HG02870 (cell line): ENCODE measurements around the gene CRHR2.
"Not testable (repeated sequence)": the region's sequence is repeated elsewhere in the genome, so short reads cannot be mapped to it uniquely, and the experiment has no call there.

ENCODE experiments used
- ATAC-seq: cut with Tn5 transposase; IDR thresholded peaks from one replicate; pipeline ENCODE4 v1.9.1; 2021; ENCODE audit warnings: mild to moderate bottlenecking, moderate library complexity; ENCODE audit not compliant: unreplicated experiment

CRHR2 gene

DNA sequence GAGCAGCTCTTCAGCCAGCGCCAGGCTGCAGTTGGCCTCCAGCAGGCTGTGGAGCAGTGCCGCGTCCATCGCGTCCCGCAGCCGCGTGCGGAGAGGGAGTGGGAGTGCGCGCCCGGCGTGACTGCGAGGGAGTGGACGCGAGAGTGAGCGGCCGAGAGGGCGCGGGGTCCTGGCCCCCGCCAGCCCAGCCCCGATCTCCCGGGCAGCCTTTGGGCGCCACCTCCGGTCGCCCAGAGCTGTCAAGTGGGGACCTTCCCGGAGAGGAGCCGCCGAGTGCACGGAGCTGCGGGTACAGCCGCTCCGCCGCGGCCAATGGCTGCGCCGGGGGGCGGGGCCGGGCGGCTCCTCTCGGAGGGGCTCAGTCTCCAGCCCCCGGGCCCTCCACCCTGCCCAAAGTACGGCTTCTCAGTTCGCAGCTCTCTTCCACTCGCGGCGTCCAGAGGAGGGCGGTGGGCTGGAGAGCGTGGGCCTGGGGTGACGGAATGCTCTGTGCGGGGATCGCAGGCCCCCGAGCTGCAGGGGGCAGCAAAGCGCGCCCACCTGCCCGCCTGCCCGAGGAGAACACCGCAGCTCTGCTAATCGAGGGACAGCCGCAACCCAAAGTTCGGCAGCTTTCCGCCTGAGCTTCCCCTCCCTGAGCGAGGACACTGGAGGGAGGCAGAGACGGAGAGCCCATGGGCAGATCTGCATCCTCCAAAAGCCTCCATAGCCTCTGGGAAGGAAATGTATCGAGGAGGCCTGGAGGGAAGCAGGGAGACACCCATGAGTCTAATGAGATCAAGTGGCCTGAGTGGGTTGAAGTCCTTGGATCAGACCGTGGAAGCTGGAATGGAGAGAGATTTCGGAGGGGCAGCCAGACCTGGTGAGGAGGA, at the start of gene CRHR2:
Gene CRHR2, minus strand, starts transcription at position 245 of the 872 bp plus-strand sequence. Its CDS starts 176 bp downstream, at position 69.
- no peak for ATAC-seq

DNA sequence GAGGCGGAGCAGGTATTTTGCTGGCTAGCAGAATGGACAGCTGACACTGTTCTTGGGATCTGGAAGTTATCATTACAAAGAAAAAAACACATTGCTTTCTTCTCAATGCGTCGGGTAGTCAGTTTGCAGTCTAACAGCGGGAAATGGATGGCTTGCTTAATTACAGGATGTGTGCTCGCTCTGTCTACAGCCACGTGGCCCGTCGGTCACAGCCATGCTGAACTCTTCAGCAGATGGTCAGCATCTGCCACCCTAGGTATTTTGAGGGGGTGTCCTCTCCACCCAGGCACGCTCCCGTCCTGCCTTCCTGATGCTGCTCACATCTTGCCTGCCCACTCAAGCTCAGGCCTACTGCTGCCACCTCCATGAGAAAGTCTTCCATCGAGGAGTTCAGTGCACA, 49.3 kb upstream of the CRHR2 start:
- no peak for ATAC-seq

DNA sequence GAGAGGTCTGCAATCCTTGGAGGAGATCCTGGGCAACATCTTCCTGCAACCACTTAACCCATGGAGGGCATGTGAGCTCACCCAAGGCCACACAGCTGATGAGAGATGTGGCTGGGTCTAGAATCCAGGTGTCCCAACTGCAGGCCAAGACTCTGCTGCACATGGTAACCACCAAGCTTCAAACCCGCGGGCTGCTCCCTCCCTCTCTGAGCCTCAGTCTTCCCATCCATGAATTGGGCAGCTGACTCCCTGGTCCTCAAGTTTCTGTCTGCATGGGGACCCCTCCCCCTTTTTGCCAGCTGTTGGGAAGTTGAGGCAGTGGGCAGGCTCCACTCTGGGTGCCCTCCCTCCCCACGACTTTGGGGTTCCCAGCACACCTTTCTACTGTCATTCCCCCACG, 48.7 kb upstream of the CRHR2 start:
- no peak for ATAC-seq

- no peak for ATAC-seq
These were observed 47.8 kb upstream of the CRHR2 start for GRCh38 chr7:30730097-30730496.

GRCh38 chr7:30729642-30730041, 47.4 kb upstream of the CRHR2 start:
- ATAC-seq: no peak

- no peak for ATAC-seq
These were observed 46.4 kb upstream of the CRHR2 start for GRCh38 chr7:30728591-30729100.

- ATAC-seq: no peak
These were observed 45.0 kb upstream of the CRHR2 start for GRCh38 chr7:30727061-30727945.

GRCh38 chr7:30726296-30727006, 44.2 kb upstream of the CRHR2 start:
- no peak for ATAC-seq

- ATAC-seq: no peak
These were observed 41.5 kb upstream of the CRHR2 start for GRCh38 chr7:30723776-30724175.

- no peak for ATAC-seq
These were observed 40.4 kb upstream of the CRHR2 start for GRCh38 chr7:30722671-30723070.

DNA sequence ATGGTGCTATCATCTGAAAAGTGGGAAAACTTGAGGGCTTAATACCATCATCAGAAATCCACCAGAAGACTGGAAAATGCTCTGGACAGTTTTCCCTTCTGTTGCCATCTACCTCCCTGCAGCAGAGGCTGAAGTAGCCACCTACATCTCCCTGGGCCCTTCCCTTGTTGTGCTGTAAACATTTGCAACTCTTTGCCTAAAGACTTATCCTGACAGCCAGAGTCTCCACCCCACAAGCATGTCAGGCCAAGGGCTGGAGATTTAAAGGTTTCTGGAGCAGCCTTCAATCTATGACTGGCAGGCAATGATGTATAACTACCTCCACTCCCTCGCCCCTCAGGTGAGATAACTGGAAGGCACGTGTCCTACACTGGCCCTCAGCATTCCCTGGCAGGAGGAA, 39.9 kb upstream of the CRHR2 start:
- no peak for ATAC-seq

DNA sequence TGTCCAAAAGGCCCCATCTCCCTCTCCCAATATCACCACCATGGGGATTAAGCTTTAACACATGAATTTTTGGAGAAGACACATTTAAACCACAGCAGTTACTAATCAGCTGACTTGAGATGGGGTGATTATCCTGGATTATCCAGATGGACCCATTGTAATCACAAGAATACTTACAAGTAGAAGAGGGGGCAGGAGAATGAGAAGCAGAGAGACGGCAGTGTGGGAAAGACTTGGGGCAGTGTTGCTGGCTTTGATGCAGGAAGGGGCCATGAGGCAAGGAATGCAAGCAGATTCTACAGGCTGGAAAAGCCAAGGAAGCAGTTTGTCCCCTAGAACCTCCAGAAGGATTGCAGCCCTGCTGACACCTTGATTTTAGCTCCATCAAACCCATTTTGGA, 39.0 kb upstream of the CRHR2 start:
- no peak for ATAC-seq

DNA sequence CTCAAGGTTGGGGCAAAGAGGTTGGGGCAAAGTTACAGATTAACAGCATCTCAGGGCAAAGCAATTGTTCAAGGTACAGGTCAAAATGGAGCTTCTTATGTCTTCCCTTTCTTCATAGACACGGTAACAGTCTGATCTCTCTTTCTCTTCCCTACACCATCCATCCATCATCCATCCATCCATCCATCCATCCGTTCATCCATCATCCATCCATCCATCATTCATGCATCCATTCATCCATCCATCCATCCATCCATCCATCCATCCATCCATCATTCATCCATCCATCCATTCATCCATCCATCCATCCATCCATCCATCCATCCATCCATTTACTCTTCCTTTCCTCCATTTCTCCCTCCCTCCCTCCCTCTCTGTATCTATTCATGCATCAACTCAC, 37.2 kb upstream of the CRHR2 start:
- not testable (repeated sequence) for ATAC-seq

DNA sequence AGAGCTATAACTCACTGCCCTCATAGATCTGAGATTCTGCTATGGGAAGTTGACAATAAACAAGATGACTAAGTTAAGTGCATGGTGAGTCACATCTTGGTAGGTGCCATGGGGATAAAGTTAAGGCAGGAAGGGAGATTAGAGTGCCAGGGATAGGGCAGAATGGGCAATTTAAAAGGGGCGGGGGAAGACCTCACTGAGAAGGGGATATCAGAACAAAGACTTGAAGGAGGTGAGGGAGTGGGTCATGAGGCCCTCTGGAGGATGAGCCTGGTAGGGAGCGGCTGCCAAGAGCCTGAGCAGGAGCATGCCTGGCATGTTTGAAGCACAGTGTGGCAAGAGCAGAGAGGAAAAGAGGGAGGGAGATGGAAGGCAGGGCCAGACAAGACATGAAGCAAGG, 34.9 kb upstream of the CRHR2 start:
- no peak for ATAC-seq

GRCh38 chr7:30714129-30714528, 31.9 kb upstream of the CRHR2 start:
- ATAC-seq: no peak

GRCh38 chr7:30713392-30713791, 31.1 kb upstream of the CRHR2 start:
- ATAC-seq: no peak

DNA sequence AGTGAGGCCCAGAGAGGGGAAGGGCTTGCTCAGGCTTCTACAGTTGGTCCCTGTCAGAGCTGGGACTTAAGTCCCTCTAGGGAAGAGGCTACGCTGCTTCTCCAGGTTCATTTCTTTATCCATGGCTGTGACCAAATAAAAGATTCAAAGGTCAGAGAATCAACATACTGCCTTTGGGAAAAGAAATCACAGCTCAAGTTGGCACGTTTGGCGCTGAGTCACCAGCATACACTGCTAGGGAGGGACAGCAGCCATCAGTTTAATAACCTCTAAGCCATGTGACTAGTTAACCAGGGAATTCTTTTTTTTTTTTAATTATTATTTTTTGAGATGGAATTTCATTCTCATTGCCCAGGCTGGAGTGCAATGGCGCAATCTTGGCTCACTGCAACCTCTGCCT, 28.4 kb upstream of the CRHR2 start:
- ATAC-seq: no peak

DNA sequence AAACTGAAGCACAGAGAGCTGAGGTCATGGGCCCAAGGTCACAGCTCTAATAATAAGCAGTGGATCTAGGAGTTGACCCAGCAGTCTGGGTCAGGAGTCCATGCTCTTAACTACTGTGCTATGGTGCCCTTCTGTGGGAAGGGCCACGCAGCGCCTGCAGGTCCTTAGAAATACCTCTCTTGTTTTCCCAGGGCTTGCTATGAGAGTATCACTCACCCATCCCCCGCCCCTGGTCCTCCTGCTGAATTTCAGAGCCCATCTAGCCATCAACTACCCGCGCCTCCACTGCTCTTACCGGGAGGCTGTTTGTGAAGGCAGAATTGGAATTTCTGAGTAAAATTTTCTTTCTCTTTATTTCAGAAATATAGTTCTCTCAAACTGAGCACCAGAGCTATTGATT, 27.3 kb upstream of the CRHR2 start:
- ATAC-seq: no peak

- no peak for ATAC-seq
These were observed 26.7 kb upstream of the CRHR2 start for GRCh38 chr7:30708983-30709382.

DNA sequence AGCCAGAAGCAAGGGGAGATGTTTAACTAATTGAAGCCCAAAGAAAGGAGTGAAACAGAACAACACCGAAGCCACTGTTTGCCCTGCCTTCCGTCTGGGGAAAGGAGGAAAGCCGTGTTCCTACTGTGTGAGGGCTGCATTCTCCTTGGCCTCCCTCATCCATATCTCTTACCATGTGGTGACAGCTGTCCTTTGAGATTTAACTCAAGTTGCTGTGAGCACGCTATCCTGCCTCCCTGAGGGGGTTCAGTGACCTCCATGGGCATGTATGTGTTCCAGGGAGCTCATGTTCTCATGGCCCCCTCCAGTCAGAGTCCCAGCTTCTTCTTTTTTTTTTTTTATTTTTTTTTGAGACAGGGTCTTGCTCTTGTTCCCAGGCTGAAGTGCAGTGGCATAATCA, 26.2 kb upstream of the CRHR2 start:
- no peak for ATAC-seq
